Mesenteric fat pad (tissue), 1 donor: ENCODE results near the gene SLAMF8. TPM values are rescaled to one million over a fixed set of nuclear protein-coding genes. Genes with fewer than 3 reads are reported as not detected.

ENCODE experiments used
- DNase-seq: peaks from one replicate; pipeline ENCODE4 v3.0.0-alpha.2; 2020; ENCODE audit warnings: low spot score
- total RNA-seq: library from RNA; stranded (reverse); fragmentation: NEBNext Ultra II Directional; extraction: Animal tissue kit (Norgen Biotek cat#: 25700); gene quantifications from one replicate; pipeline ENCODE4 v1.2.1, GENCODE V29; 2021
- donor health status: DM: yes; HTN: yes; CAD: no.

SLAMF8 gene
- total RNA-seq, 1 donor from 2014 or later, result 11.3 TPM

DNA sequence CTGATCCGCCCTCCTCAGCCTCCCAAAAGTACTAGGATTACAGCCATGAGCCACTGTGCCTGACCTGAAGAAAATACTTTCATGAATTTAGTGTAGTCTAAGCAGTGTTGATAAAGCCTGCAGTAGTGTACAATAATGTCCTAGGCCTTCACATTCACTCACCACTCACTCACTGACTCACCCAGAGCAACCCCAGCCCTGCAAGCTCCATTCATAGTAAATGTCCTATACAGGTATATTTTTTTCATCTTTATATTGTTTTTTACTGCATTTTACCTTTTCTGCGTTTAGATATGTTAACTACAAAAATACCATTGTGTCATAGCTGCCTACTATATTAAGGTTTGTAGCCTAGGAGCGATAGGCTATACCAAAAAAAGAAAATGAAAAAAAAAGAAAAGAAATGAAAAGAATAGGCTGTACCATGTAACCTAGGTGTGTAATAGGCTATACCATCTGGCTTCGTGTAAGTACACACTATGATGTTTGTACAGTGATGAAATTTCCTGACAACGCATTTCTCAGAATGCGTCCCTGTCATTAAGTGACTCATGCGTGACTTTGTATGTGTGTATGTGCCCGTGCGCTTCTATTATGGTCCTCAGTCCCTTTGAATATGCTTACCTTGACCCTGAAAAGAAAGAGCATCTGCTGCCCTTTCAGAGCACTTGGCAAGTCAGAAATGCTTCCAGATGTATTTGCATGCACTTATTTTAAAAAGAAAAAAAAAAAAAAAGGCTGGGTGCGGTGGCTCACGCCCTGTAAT lies 9.2 kb upstream of the SLAMF8 start:
- DNase-seq, result no peak

- no peak for DNase-seq
Measured at GRCh38 chr1:159821171-159821867, 5.4 kb upstream of the SLAMF8 start.

DNA sequence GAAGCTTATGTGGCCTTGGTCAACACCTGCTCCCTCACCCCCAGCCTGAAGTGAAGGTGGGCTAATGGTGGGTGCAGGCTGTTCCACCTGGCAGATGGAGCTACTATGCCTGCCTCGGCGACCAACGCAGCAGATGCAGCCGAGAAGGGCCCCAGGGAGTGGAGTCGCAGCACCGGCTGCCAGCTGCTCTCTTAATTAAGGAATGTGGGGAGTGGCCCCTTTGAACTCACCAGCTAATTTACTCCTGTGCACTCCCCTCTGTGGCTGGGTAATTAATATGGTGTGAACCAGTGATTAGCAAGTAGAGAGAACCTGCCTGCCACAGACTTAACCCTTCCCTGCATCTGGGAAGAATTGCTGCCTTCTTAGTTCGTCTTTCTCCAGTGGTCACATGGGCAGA lies 3.3 kb upstream of the SLAMF8 start:
- no peak for DNase-seq

GRCh38 chr1:159825564-159825963 lies 1.1 kb upstream of the SLAMF8 start:
- no peak for DNase-seq

- no peak for DNase-seq
Measured at GRCh38 chr1:159827102-159827490, 423 bp downstream of the SLAMF8 start.

DNA sequence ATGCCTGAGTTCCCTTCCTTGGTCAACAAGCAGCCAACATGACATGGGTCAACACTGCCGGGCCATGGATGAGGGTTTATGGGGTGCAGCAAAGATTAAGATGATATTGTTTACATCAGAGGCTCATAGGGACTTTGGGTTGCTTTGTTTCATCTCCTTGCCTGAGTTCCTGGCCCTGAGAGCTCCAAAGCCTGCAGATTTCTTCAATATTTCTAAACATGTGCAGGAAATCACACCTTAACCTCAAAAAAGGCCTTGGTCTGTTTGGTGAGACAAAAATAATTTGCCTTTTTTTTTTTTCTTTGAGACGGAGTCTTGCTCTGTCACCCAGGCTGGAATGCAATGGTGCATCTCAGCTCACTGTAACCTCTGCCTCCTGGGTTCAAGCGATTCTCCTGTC lies 876 bp downstream of the SLAMF8 start:
- no peak for DNase-seq

GRCh38 chr1:159828176-159828575 lies 1.5 kb downstream of the SLAMF8 start:
- DNase-seq, result no peak

- no peak for DNase-seq
Measured at GRCh38 chr1:159828581-159829272, 2.1 kb downstream of the SLAMF8 start.

DNA sequence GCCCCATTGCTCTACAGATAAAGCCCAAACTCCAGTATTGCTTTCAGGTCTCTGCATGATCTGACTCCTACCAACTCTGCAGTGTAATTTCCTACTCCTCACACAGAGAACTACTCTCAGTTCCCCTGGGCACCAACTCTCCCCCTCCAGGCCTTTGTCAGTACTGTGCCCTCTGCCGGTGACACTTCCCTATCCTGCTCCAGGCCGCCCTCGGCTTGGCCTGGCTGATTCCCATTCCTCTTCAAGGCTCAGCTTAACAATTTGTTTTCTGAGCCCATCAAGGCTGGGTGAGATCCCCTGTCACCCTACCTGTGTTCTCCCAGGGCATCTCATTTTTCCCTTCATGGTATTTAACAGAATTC lies 2.6 kb downstream of the SLAMF8 start:
- DNase-seq, result no peak

GRCh38 chr1:159829822-159830465 lies 3.3 kb downstream of the SLAMF8 start:
- DNase-seq, result no peak

GRCh38 chr1:159830722-159831121 lies 4.0 kb downstream of the SLAMF8 start:
- no peak for DNase-seq

- no peak for DNase-seq
Measured at GRCh38 chr1:159831412-159832141, 4.9 kb downstream of the SLAMF8 start.

DNA sequence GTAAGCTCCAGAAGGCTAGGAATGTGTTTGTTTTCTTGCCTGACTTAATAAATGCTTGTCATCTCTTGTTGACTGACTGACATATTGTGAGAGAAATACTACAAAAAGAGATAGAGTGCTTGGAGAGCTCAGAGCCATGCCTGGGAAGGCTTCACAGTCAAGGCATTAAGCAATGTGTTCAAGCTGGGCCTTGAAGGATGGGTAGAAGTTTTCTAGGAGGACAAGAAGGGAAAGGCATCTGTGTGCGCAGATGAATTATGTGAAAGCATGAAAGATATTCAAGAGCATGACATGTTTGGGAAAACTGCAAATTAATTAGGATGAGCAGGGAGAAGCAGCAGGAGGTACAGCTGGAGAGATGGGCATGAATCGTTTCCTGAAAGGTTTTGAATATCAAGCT lies 5.6 kb downstream of the SLAMF8 start:
- DNase-seq, result no peak

DNA sequence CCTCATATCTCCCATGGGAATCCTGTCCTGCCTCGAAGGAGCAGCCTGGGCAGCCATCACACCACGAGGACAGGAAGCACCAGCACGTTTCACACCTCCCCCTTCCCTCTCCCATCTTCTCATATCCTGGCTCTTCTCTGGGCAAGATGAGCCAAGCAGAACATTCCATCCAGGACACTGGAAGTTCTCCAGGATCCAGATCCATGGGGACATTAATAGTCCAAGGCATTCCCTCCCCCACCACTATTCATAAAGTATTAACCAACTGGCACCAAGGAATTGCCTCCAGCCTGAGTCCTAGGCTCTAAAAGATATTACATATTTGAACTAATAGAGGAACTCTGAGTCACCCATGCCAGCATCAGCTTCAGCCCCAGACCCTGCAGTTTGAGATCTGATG lies 8.7 kb downstream of the SLAMF8 start:
- no peak for DNase-seq

DNA sequence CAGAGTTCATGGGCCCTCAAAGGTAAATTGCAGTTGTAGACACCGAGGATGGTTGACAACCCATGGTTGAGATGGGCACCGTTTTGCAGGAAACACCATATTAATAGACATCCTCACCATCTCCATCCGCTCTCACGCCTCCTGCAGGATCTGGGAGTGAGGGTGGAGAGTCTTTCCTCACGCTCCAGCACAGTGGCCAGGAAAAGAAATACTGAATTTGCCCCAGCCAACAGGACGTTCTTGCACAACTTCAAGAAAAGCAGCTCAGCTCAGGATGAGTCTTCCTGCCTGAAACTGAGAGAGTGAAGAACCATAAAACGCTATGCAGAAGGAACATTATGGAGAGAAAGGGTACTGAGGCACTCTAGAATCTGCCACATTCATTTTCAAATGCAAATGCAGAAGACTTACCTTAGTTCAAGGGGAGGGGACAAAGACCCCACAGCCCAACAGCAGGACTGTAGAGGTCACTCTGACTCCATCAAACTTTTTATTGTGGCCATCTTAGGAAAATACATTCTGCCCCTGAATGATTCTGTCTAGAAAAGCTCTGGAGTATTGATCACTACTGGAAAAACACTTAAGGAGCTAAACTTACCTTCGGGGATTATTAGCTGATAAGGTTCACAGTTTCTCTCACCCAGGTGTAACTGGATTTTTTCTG lies 9.3 kb downstream of the SLAMF8 start:
- DNase-seq, result no peak

- DNase-seq, result no peak
Measured at GRCh38 chr1:159838715-159839114, 12.0 kb downstream of the SLAMF8 start.

GRCh38 chr1:159839116-159839849 lies 12.6 kb downstream of the SLAMF8 start:
- DNase-seq, result no peak

- no peak for DNase-seq
Measured at GRCh38 chr1:159841749-159842148, 15.1 kb downstream of the SLAMF8 start.

GRCh38 chr1:159843459-159843858 lies 16.8 kb downstream of the SLAMF8 start:
- DNase-seq, result no peak
